VCaP (cell line): ENCODE data around the gene MS4A1.

Source experiments
- H3K27ac ChIP-seq: fragments of 450-650 bp; 2 replicates; pipeline ENCODE4 v1.5.1; 2017
- CTCF ChIP-seq: fragments of 450-650 bp; conservative IDR thresholded peaks from 2 replicates; pipeline ENCODE4 v1.5.1; 2017; ENCODE audit warnings: mild to moderate bottlenecking, moderate library complexity

The MS4A1 gene

DNA sequence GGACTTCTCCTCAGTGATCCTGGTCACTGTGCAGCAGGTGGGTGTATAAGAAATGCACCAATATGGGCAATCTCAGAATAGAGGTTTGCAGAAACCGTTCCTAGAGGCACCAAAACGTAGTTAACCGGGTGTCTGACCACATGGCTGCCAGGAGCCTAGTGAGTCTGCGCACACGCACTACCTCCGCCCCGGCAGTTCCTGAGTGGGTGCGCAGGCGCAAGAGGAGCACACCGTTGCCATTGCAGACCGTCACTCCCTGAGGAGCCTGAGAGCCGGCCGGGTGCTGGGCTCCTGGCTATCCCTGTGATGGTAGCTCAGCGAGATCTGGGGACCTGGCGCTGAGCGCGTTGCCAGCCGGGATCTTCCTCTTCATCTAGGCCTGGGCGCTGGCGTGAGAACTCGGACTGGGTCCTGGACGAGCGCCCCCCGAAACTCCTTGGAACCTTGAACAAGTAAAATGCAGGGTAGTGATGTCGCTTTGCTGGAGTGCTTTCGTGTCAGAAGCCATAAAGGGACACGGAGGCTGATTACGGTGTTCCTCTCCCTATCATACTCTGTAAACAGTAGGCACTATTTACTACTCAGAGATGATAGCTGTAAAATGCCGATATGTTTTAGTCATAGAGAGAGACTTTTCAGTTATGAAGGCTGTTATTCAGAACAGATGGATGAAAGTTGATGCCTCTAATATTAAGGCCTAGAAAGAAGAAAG lies 59.7 kb downstream of the MS4A1 start, which contains the start of gene MS4A13:
TSS of gene MS4A13 (plus strand) at position 249 of the 712 bp plus-strand sequence. CDS start 2,692 bp downstream, outside the sequence.
- H3K27ac ChIP-seq: no peak within 1 kb of the TSS
- TF ChIP-seq CTCF: no peak
